Measurements from ENCODE around the gene CMTM7.

CMTM7 gene

DNA sequence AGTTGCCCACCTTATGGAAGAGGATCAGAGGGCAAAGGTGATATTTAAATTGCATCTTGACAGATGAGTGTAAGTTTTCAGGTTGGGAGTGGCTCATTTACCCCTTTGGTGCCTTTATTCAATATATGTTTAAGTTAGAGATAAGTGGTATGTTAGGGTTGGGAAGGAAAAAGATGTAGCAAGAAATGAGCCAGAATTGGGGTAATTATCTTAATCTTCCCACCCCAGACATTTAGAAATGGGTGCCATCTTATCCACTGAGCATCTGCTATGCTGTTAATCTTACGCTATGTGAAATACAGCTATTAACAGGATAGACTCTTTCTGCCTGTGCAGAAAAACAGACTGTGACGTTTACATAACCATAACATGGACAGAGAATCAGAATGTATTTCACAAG is 6.3 kb downstream of the CMTM7 start (continued):
- TF ChIP-seq, protein P1, sequence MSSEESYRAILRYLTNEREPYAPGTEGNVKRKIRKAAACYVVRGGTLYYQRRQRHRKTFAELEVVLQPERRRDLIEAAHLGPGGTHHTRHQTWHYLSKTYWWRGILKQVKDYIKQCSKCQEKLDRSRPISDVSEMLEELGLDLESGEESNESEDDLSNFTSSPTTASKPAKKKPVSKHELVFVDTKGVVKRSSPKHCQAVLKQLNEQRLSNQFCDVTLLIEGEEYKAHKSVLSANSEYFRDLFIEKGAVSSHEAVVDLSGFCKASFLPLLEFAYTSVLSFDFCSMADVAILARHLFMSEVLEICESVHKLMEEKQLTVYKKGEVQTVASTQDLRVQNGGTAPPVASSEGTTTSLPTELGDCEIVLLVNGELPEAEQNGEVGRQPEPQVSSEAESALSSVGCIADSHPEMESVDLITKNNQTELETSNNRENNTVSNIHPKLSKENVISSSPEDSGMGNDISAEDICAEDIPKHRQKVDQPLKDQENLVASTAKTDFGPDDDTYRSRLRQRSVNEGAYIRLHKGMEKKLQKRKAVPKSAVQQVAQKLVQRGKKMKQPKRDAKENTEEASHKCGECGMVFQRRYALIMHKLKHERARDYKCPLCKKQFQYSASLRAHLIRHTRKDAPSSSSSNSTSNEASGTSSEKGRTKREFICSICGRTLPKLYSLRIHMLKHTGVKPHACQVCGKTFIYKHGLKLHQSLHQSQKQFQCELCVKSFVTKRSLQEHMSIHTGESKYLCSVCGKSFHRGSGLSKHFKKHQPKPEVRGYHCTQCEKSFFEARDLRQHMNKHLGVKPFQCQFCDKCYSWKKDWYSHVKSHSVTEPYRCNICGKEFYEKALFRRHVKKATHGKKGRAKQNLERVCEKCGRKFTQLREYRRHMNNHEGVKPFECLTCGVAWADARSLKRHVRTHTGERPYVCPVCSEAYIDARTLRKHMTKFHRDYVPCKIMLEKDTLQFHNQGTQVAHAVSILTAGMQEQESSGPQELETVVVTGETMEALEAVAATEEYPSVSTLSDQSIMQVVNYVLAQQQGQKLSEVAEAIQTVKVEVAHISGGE (tag by site-specific recombination; conservative IDR thresholded peaks at IDR 0.05; ENCODE audit: low read depth): no peak
- TF ChIP-seq, protein P2, sequence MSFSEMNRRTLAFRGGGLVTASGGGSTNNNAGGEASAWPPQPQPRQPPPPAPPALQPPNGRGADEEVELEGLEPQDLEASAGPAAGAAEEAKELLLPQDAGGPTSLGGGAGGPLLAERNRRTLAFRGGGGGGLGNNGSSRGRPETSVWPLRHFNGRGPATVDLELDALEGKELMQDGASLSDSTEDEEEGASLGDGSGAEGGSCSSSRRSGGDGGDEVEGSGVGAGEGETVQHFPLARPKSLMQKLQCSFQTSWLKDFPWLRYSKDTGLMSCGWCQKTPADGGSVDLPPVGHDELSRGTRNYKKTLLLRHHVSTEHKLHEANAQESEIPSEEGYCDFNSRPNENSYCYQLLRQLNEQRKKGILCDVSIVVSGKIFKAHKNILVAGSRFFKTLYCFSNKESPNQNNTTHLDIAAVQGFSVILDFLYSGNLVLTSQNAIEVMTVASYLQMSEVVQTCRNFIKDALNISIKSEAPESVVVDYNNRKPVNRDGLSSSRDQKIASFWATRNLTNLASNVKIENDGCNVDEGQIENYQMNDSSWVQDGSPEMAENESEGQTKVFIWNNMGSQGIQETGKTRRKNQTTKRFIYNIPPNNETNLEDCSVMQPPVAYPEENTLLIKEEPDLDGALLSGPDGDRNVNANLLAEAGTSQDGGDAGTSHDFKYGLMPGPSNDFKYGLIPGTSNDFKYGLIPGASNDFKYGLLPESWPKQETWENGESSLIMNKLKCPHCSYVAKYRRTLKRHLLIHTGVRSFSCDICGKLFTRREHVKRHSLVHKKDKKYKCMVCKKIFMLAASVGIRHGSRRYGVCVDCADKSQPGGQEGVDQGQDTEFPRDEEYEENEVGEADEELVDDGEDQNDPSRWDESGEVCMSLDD (tag by site-specific recombination; IDR thresholded peaks at IDR 0.05): no peak

DNA sequence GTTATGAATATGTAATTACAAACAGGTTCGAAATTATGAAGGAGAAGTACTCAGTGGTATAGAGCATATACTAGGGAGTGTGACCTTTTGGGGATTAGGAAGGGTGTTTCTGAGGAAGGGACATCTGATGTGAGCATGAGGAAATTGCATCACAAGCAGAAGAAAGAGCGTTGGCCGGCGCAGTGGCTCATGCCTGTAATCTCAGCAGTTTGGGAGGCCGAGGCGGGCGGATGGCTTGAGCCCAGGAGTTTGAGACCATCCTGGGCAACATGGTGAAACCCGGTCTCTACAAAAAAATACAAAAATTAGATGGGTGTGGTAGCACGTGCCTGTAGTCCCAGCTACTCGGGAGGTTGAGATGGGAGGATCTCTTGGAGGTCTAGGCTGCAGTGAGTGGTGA is 6.9 kb downstream of the CMTM7 start:
- ChIA-PET CTCF (interaction anchor here (0.6 to 2.6 kb wide), 6 partner anchors 23 to 1327 kb away, joined by 3 to 15 read pairs (median 3); no protein-coding TSS in a partner anchor), POLR2A (no interaction called here)
- Histone ChIP-seq H3K4me3 (ENCODE audit: low read depth, low read length) (no peak overlapping the region), H3K4me1 (ENCODE audit: control insufficient read depth, insufficient read depth, low read length) (peaks cover 5% of the 10 kb centered on the region; the same call in 1 of the 2 replicates), H3K9me3 (ENCODE audit: control insufficient read depth, insufficient read depth, low read depth, low read length) (no peaks in the 10 kb centered on the region), H3K27ac (ENCODE audit: extremely low read depth, low read depth, low read length) (no peak overlapping the region), H3K36me3 (ENCODE audit: control insufficient read depth in 2 of 2, insufficient read depth in 1 of 2, low read length in 2 of 2) (no peaks in the 10 kb centered on the region)
- TF ChIP-seq ZNF791 (tag by site-specific recombination; IDR thresholded peaks at IDR 0.05) (no peak), SCRT2 (tag by site-specific recombination; IDR thresholded peaks at IDR 0.05) (no peak), ZNF221 (tag by site-specific recombination; IDR thresholded peaks at IDR 0.05; ENCODE audit: borderline replicate concordance) (no peak), ZNF629 (tag by site-specific recombination; IDR thresholded peaks at IDR 0.05) (no peak), ZNF239 (tag by site-specific recombination; IDR thresholded peaks at IDR 0.05) (no peak), TCF7L2 (IDR thresholded peaks at IDR 0.05; ENCODE audit: borderline replicate concordance, low read depth, low read length) (no peak), HOXC10 (CRISPR knock-in tag; IDR thresholded peaks at IDR 0.05) (no peak), ZBTB20 (tag by site-specific recombination; IDR thresholded peaks at IDR 0.05) (no peak), ZNF776 (tag by site-specific recombination; IDR thresholded peaks at IDR 0.05; ENCODE audit: borderline replicate concordance) (no peak)
- TF ChIP-seq, protein P3, sequence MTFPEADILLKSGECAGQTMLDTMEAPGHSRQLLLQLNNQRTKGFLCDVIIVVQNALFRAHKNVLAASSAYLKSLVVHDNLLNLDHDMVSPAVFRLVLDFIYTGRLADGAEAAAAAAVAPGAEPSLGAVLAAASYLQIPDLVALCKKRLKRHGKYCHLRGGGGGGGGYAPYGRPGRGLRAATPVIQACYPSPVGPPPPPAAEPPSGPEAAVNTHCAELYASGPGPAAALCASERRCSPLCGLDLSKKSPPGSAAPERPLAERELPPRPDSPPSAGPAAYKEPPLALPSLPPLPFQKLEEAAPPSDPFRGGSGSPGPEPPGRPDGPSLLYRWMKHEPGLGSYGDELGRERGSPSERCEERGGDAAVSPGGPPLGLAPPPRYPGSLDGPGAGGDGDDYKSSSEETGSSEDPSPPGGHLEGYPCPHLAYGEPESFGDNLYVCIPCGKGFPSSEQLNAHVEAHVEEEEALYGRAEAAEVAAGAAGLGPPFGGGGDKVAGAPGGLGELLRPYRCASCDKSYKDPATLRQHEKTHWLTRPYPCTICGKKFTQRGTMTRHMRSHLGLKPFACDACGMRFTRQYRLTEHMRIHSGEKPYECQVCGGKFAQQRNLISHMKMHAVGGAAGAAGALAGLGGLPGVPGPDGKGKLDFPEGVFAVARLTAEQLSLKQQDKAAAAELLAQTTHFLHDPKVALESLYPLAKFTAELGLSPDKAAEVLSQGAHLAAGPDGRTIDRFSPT (tag by site-specific recombination; IDR thresholded peaks at IDR 0.05): no peak
- TF ChIP-seq, protein P4, sequence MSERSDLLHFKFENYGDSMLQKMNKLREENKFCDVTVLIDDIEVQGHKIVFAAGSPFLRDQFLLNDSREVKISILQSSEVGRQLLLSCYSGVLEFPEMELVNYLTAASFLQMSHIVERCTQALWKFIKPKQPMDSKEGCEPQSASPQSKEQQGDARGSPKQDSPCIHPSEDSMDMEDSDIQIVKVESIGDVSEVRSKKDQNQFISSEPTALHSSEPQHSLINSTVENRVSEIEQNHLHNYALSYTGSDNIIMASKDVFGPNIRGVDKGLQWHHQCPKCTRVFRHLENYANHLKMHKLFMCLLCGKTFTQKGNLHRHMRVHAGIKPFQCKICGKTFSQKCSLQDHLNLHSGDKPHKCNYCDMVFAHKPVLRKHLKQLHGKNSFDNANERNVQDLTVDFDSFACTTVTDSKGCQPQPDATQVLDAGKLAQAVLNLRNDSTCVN (tag by site-specific recombination; optimal IDR thresholded peaks at IDR 0.05): no peak
- TF ChIP-seq, protein P5, sequence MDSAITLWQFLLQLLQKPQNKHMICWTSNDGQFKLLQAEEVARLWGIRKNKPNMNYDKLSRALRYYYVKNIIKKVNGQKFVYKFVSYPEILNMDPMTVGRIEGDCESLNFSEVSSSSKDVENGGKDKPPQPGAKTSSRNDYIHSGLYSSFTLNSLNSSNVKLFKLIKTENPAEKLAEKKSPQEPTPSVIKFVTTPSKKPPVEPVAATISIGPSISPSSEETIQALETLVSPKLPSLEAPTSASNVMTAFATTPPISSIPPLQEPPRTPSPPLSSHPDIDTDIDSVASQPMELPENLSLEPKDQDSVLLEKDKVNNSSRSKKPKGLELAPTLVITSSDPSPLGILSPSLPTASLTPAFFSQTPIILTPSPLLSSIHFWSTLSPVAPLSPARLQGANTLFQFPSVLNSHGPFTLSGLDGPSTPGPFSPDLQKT (IDR thresholded peaks at IDR 0.05; ENCODE audit: borderline replicate concordance, low read depth, low read length): no peak

Data from HEK293 (cell line).